B cell (primary cell): ENCODE measurements around the gene PELI1.

Source experiments
- EZH2 ChIP-seq: IDR thresholded peaks from 2 replicates; pipeline ENCODE4 v1.6.1; 2012; ENCODE audit warnings: borderline replicate concordance, low read depth, mild to moderate bottlenecking, moderate library complexity, low read length; ENCODE audit not compliant: insufficient read depth, poor library complexity, severe bottlenecking
- TF ChIP-seq, protein P1 (sequence below): fragments of 200-600 bp; IDR thresholded peaks from one replicate; pipeline ENCODE4 v1.8.0; 2022; ENCODE audit warnings: antibody characterized with exemption, mild to moderate bottlenecking

DNA sequence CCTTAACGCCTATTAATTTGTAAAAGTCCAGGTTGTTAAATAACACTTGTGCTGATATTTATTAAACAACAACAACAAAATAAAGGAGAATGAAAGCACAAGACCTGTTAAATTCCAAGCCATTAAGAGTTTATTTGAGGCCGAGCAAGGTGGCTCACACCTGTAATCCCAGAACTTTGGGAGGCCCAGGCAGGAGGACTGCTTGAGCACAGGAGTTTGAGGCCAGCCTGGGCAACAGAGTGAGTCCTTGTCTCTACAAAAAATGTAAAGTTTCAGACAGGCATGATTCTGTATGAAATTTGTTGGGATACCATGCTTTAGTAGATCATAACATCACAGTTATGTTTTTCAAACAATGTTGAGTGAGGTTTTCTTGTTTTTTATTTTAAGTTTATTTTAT is 17.1 kb downstream of the PELI1 start:
- TF ChIP-seq, protein P1, sequence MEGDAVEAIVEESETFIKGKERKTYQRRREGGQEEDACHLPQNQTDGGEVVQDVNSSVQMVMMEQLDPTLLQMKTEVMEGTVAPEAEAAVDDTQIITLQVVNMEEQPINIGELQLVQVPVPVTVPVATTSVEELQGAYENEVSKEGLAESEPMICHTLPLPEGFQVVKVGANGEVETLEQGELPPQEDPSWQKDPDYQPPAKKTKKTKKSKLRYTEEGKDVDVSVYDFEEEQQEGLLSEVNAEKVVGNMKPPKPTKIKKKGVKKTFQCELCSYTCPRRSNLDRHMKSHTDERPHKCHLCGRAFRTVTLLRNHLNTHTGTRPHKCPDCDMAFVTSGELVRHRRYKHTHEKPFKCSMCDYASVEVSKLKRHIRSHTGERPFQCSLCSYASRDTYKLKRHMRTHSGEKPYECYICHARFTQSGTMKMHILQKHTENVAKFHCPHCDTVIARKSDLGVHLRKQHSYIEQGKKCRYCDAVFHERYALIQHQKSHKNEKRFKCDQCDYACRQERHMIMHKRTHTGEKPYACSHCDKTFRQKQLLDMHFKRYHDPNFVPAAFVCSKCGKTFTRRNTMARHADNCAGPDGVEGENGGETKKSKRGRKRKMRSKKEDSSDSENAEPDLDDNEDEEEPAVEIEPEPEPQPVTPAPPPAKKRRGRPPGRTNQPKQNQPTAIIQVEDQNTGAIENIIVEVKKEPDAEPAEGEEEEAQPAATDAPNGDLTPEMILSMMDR: no peak
- TF ChIP-seq EZH2: no peak
